ENCODE measurements around the gene TBPL2.

TBPL2 gene

GRCh38 chr14:55440385-55440784 lies at the start of gene TBPL2:
Gene TBPL2 (minus strand): TSS chr14:55440616. CDS start chr14:55440449, 167 bp downstream.
- Histone ChIP-seq H3K4me2 (ENCODE audit: low read length) (no peak within 1 kb of the TSS), H3F3A (ENCODE audit: control insufficient read depth, insufficient read depth) (no peaks in the 10 kb centered on the region), H3K79me2 (ENCODE audit: control insufficient read depth, low read length) (no peaks in the 10 kb centered on the region), H3K36me3 (ENCODE audit: control insufficient read depth, low read length) (no peaks in the 10 kb centered on the region), H3K4me1 (ENCODE audit: control insufficient read depth, low read length) (no peaks in the 10 kb centered on the region), H3K4me3 (ENCODE audit: low read length) (no peak within 1 kb of the TSS), H3K27me3 (ENCODE audit: control insufficient read depth, low read length) (peaks cover 15% of the 10 kb centered on the region), H4K20me1 (ENCODE audit: control insufficient read depth, insufficient read depth, low read depth, low read length) (no peaks in the 10 kb centered on the region), H3K9me3 (ENCODE audit: control insufficient read depth, insufficient read depth, low read length) (no peaks in the 10 kb centered on the region), H3K27ac (ENCODE audit: low read depth, low read length) (no peak within 1 kb of the TSS), H3K9me2 (replicated peaks; ENCODE audit: control insufficient read depth, low read length) (no peaks in the 10 kb centered on the region)
- TF ChIP-seq EZH2phosphoT487 (IDR thresholded peaks at IDR 0.05; ENCODE audit: borderline replicate concordance, low read length) (no peak), CTCF (IDR thresholded peaks at IDR 0.05; ENCODE audit: low read depth, low read length, poor library complexity, severe bottlenecking) (no peak)

- H3K79me2 ChIP-seq (ENCODE audit: control insufficient read depth, low read length) = no peaks in the 10 kb centered on the region
- 0 out of 2 replicates have a peak, but pooled peaks cover under 1% of the 10 kb centered on the region for H3K27me3 ChIP-seq (ENCODE audit: control insufficient read depth, low read length)
- no peak overlapping the region for H3K4me2 ChIP-seq (ENCODE audit: low read length)
- H3K4me3 ChIP-seq (ENCODE audit: low read length) = no peak overlapping the region
- no peaks in the 10 kb centered on the region for H3K9me3 ChIP-seq (ENCODE audit: control insufficient read depth, insufficient read depth, low read length)
- TF ChIP-seq CTCF (IDR thresholded peaks at IDR 0.05; ENCODE audit: low read depth, low read length, poor library complexity, severe bottlenecking) = no peak
- no peak for TF ChIP-seq EZH2phosphoT487 (IDR thresholded peaks at IDR 0.05; ENCODE audit: borderline replicate concordance, low read length)
- no peak overlapping the region for H3K27ac ChIP-seq (ENCODE audit: low read depth, low read length)
- H3K36me3 ChIP-seq (ENCODE audit: control insufficient read depth, low read length) = no peaks in the 10 kb centered on the region
- H4K20me1 ChIP-seq (ENCODE audit: control insufficient read depth, insufficient read depth, low read depth, low read length) = no peaks in the 10 kb centered on the region
- H3K4me1 ChIP-seq (ENCODE audit: control insufficient read depth, low read length) = no peaks in the 10 kb centered on the region
- no peaks in the 10 kb centered on the region for H3K9me2 ChIP-seq (replicated peaks; ENCODE audit: control insufficient read depth, low read length)
- H3F3A ChIP-seq (ENCODE audit: control insufficient read depth, insufficient read depth) = no peaks in the 10 kb centered on the region
Measured at GRCh38 chr14:55488204-55488603, 47.8 kb upstream of the TBPL2 start.

- no peaks in the 10 kb centered on the region for H3F3A ChIP-seq (ENCODE audit: control insufficient read depth, insufficient read depth)
- no peaks in the 10 kb centered on the region for H3K4me1 ChIP-seq (ENCODE audit: control insufficient read depth, low read length)
- TF ChIP-seq EZH2phosphoT487 (IDR thresholded peaks at IDR 0.05; ENCODE audit: borderline replicate concordance, low read length) (no peak), CTCF (IDR thresholded peaks at IDR 0.05; ENCODE audit: low read depth, low read length, poor library complexity, severe bottlenecking) (no peak)
- H3K36me3 ChIP-seq (ENCODE audit: control insufficient read depth, low read length) = no peaks in the 10 kb centered on the region
- no peaks in the 10 kb centered on the region for H4K20me1 ChIP-seq (ENCODE audit: control insufficient read depth, insufficient read depth, low read depth, low read length)
- 0 out of 2 replicates have a peak, but pooled peaks cover 3% of the 10 kb centered on the region for H3K27me3 ChIP-seq (ENCODE audit: control insufficient read depth, low read length)
- H3K27ac ChIP-seq (ENCODE audit: low read depth, low read length) = no peak overlapping the region
- no peaks in the 10 kb centered on the region for H3K79me2 ChIP-seq (ENCODE audit: control insufficient read depth, low read length)
- no peak overlapping the region for H3K4me2 ChIP-seq (ENCODE audit: low read length)
- no peak overlapping the region for H3K4me3 ChIP-seq (ENCODE audit: low read length)
- no peaks in the 10 kb centered on the region for H3K9me2 ChIP-seq (replicated peaks; ENCODE audit: control insufficient read depth, low read length)
- no peaks in the 10 kb centered on the region for H3K9me3 ChIP-seq (ENCODE audit: control insufficient read depth, insufficient read depth, low read length)
Measured at GRCh38 chr14:55482936-55483605, 42.7 kb upstream of the TBPL2 start.
